Cardiac fibroblast (primary cell): ENCODE measurements around the gene CTDSPL2.

Experiments used
- DNase-seq, 2 donors: peaks; one replicate each; pipeline versions ENCODE4 v3.0.0 to v3.0.0-alpha.2; 2010; ENCODE audit warnings: low read depth in 2 of 2
- H3K4me3 ChIP-seq, 2 donors: replicated peaks in 1 of 2; 1 replicate in 1 of 2; 2 replicates in 1 of 2; pipeline ENCODE4 v1.5.1; 2011; ENCODE audit warnings: low read depth in 2 of 2, low read length in 2 of 2, mild to moderate bottlenecking in 2 of 2, moderate library complexity in 1 of 2
- TF ChIP-seq, protein P1 (sequence below): IDR thresholded peaks from one replicate; pipeline ENCODE4 v1.5.1; 2011; ENCODE audit warnings: low read depth, mild to moderate bottlenecking, low read length, inconsistent platforms

Gene CTDSPL2

DNA sequence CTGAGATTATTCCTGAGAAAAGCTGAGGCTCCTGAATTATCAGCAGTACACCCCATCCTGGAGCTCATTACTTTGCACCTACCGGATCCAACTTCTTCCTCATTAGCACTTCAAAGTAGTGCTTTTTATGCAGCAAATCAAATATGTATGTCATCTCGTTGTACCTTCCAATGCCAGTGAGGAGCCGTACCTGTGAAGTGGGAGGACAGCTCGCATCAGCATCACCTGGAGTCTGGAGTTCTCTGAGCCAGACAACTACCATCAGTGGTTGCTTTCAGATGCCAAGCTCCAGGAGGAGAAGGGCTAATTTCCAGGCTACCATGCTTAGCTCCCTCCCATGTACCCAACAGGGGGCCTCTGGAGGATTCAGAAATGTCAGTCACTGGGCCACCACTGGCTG lies 141.9 kb downstream of the CTDSPL2 start:
- no peak overlapping the region for H3K4me3 ChIP-seq
- TF ChIP-seq, protein P1, sequence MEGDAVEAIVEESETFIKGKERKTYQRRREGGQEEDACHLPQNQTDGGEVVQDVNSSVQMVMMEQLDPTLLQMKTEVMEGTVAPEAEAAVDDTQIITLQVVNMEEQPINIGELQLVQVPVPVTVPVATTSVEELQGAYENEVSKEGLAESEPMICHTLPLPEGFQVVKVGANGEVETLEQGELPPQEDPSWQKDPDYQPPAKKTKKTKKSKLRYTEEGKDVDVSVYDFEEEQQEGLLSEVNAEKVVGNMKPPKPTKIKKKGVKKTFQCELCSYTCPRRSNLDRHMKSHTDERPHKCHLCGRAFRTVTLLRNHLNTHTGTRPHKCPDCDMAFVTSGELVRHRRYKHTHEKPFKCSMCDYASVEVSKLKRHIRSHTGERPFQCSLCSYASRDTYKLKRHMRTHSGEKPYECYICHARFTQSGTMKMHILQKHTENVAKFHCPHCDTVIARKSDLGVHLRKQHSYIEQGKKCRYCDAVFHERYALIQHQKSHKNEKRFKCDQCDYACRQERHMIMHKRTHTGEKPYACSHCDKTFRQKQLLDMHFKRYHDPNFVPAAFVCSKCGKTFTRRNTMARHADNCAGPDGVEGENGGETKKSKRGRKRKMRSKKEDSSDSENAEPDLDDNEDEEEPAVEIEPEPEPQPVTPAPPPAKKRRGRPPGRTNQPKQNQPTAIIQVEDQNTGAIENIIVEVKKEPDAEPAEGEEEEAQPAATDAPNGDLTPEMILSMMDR, result no peak
- DNase-seq, result no peak

DNA sequence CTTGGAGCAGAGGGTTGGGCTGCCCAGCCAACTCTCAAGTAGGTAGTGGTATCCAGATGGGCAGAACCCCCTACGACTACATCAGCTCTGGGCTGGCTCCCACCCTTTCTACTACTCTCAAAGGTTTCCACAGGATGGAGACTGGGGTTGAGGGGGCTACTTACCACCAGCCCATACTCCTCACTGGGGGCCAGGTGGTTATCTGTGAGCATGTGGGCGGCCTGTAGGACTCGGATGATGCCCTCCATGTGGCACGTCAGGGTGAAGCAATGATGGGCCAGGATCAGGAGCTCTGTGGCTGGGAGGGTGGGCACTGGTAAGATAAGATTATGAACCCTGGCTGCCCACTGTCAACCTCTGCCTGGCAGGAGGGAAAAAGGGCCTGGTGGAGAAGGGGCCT lies 142.9 kb downstream of the CTDSPL2 start:
- no peak overlapping the region for H3K4me3 ChIP-seq
- TF ChIP-seq, protein P1, result no peak
- DNase-seq, result no peak

DNA sequence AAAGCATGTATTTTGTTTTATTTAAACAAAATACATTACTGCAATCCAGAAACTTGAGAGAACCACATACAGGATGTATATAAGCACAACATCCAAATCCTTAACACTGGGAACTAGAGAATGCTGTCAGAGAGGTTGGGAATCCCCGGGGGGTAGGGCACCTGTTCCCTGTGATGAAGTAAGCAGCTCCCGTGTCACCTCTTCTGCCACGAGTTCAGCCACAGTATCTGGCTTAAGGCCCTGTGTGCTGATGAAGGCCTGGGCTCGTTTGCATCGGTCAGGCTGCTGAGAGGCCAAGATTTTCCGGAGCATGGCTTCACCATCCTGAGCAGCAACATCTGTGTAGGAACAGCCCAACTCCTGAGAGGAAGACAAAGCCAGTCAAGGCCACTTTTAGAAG lies 146.0 kb downstream of the CTDSPL2 start:
- no peak for DNase-seq
- TF ChIP-seq, protein P1, result no peak
- H3K4me3 ChIP-seq, result no peak overlapping the region

DNA sequence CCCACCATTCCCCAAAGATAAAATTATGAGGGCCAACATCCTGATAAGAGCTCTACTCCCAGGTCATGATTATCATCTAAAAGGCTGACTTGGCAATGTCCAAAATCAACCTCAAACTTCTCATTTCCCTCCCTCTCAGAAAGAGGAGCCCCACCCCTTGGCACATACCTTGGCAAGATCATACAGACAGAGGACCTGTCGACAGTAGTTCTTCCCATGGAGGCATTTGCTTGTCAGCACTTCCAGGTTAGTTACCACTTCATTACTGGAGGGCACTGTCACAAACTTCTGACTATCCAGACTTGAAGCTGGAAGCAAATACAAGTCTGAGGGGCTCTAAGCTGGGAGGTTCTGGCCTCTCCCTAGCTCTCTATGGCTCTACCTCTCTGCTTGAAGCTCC lies 147.3 kb downstream of the CTDSPL2 start:
- no peak overlapping the region for H3K4me3 ChIP-seq
- no peak for DNase-seq
- TF ChIP-seq, protein P1, result no peak
